ENCODE data around the gene ESPN. TPM values are rescaled to one million over a fixed set of nuclear protein-coding genes. Genes with fewer than 3 reads are reported as not detected.

ESPN gene
- polyA plus RNA-seq, 1 experiment, result not detected

GRCh38 chr1:6465461-6466005 lies 41.0 kb downstream of the ESPN start:
- H3K4me3 ChIP-seq (ENCODE audit: low read depth, low read length), result no peak overlapping the region
- ChIA-PET CTCF (no interaction called here), POLR2A (no interaction called here)
- TF ChIP-seq CTCF (IDR thresholded peaks at IDR 0.05; ENCODE audit: insufficient read depth, low read depth, low read length), result no peak
- H3K36me3 ChIP-seq (ENCODE audit: control insufficient read depth, insufficient read depth, low read length), result peaks cover 29% of the 10 kb centered on the region
- no peak for DNase-seq (ENCODE audit: low read depth)
- no peaks in the 10 kb centered on the region for H3K27me3 ChIP-seq (ENCODE audit: control insufficient read depth, insufficient read depth, low read length)

DNA sequence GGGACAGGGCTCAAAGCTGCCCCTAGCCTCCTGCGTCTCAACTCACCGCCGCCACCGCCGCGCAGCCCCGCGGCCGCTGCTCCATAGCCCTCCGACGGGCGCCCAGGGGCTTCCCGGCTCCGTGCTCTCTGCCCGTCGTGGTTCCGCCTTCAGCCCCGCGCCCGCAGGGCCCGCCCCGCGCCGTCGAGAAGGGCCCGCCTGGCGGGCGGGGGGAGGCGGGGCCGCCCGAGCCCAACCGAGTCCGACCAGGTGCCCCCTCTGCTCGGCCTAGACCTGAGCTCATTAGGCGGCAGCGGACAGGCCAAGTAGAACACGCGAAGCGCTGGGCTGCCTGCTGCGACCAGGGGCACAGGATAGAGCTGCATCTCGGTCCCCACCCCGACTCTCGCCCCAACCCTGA lies 41.4 kb downstream of the ESPN start, which contains the start of gene TNFRSF25:
Gene TNFRSF25 (minus strand): TSS at position 151 of the 400 bp plus-strand sequence. CDS start 66 bp downstream, at position 85.
- ChIA-PET POLR2A (no interaction called here), CTCF (interaction anchor here (1.2 kb wide), 1 partner anchor 21 kb away, joined by 7 read pairs; no protein-coding TSS in a partner anchor)

GRCh38 chr1:6466751-6467150 lies 42.2 kb downstream of the ESPN start:
- Histone ChIP-seq H3K4me3 (ENCODE audit: low read depth, low read length) (no peak overlapping the region), H3K36me3 (ENCODE audit: control insufficient read depth, insufficient read depth, low read length) (peaks cover 29% of the 10 kb centered on the region), H3K27me3 (ENCODE audit: control insufficient read depth, insufficient read depth, low read length) (no peaks in the 10 kb centered on the region)
- no peak for TF ChIP-seq CTCF (IDR thresholded peaks at IDR 0.05; ENCODE audit: insufficient read depth, low read depth, low read length)
- CTCF ChIA-PET, result interaction anchor here (0.9 to 2.5 kb wide), 4 partner anchors 17 to 30 kb away, joined by 3 to 7 read pairs (median 4); no protein-coding TSS in a partner anchor
- no peak for DNase-seq (ENCODE audit: low read depth)
- POLR2A ChIA-PET, result no interaction called here

More for the DNA sequence above, 41.4 kb downstream of the ESPN start, which contains the start of gene TNFRSF25:
- Histone ChIP-seq H3K36me3 (ENCODE audit: control insufficient read depth, insufficient read depth, low read length) (peaks cover 30% of the 10 kb centered on the region), H3K4me3 (ENCODE audit: low read depth, low read length) (no peak within 1 kb of the TSS), H3K27me3 (ENCODE audit: control insufficient read depth, insufficient read depth, low read length) (no peaks in the 10 kb centered on the region)
- DNase-seq (ENCODE audit: low read depth), result no peak
- no peak for TF ChIP-seq CTCF (IDR thresholded peaks at IDR 0.05; ENCODE audit: insufficient read depth, low read depth, low read length)

DNA sequence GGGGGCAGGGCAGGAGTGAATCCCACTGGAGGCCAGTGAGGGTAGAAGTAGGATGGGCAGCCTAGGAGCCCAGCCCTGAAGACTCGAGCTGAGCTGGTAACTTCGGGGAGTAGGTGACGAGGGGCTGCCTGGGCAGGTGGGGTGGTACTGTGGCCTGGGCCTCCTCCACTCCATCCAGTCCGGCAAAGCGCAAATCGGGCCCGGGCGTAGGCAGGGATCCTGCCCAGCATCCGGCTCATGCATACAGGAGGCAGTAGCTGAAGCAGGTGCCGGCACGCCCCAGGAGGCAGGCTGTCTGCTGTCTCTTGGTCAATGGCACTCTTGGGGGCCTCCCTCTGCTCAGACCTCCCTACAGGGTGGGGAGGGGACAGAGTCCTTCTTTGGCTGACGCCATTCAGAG lies 42.6 kb downstream of the ESPN start:
- CTCF ChIA-PET, result interaction anchor here (0.9 to 2.5 kb wide), 5 partner anchors 14 to 30 kb away, joined by 3 to 7 read pairs (median 4); no protein-coding TSS in a partner anchor
- no peak for TF ChIP-seq CTCF (IDR thresholded peaks at IDR 0.05; ENCODE audit: insufficient read depth, low read depth, low read length)
- Histone ChIP-seq H3K27me3 (ENCODE audit: control insufficient read depth, insufficient read depth, low read length) (no peaks in the 10 kb centered on the region), H3K4me3 (ENCODE audit: low read depth, low read length) (no peak overlapping the region), H3K36me3 (ENCODE audit: control insufficient read depth, insufficient read depth, low read length) (peaks cover 30% of the 10 kb centered on the region)
- DNase-seq (ENCODE audit: low read depth), result no peak
- POLR2A ChIA-PET, result no interaction called here

DNA sequence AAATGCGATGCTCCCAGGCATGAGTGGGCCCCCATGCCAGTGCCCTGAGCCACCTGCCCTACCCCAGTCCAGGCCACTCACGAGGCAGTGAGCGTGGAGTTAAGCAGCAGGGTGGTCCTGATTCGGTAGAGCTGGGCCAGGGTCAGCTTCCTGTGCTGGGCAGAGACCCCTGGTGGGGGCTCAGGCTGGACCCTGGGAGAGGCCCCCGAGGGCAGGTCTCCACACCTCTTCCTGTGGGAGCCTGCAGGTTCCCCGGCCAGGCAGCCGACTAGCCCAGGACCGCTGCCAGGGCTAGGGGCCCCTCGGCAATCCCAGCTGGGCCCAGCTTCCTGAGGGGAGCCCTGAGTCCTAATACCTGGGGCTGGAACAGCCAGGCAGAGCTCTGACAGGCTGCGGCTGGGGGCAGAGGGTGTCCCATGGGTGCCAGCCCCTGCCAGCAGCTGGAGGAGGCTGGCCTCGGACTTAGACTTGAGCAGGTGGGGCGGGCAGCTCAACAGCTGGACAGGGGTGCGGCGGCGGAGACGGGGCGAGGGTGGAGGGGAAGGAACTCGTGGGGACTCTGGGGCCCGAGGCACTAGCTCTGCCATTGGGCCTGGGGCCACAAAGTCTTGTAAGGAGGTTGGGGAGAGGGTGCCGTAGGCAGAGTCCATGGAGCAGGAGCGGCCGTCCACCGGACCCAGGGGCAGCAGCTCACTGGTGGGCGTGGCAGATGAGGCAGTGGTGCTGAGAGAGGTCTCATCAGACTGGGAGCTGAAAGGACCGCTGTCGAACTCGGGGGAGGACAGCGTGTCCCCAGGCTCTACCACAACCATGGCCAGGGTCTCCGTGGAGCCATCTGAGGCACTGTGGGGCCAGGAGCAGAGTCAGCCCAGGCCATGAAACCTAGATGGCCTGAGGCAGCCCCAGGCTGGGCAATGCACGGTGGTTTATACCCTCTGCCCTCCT lies 43.4 kb downstream of the ESPN start:
- Histone ChIP-seq H3K27me3 (ENCODE audit: control insufficient read depth, insufficient read depth, low read length) (no peaks in the 10 kb centered on the region), H3K4me3 (ENCODE audit: low read depth, low read length) (no peak overlapping the region), H3K36me3 (ENCODE audit: control insufficient read depth, insufficient read depth, low read length) (peaks cover 34% of the 10 kb centered on the region)
- POLR2A ChIA-PET, result no interaction called here
- DNase-seq (ENCODE audit: low read depth), result no peak
- TF ChIP-seq CTCF (IDR thresholded peaks at IDR 0.05; ENCODE audit: insufficient read depth, low read depth, low read length), result no peak
- CTCF ChIA-PET, result interaction anchor here (1.3 to 2.5 kb wide), 3 partner anchors 14 to 23 kb away, joined by 3 to 6 read pairs (median 4); no protein-coding TSS in a partner anchor

All from BJ (cell line).